NCI-H2171 (cell line): ENCODE data around the gene IGFBP3.

Experiments used
- DNase-seq: peaks from one replicate; lab custom pipeline; 2025; lab: John Stamatoyannopoulos, UW

Gene IGFBP3

GRCh38 chr7:45922810-45923209 lies 1.7 kb upstream of the IGFBP3 start:
- no peak for DNase-seq

- DNase-seq, result no peak
These were observed 837 bp upstream of the IGFBP3 start for GRCh38 chr7:45921699-45922519.

- no peak for DNase-seq
These were observed 268 bp upstream of the IGFBP3 start for GRCh38 chr7:45921381-45921698.

GRCh38 chr7:45919993-45920459 lies 1.0 kb downstream of the IGFBP3 start:
- DNase-seq, result no peak

- DNase-seq, result no peak
These were observed 1.8 kb downstream of the IGFBP3 start for GRCh38 chr7:45919231-45919784.

GRCh38 chr7:45918556-45918955 lies 2.5 kb downstream of the IGFBP3 start:
- DNase-seq, result no peak

GRCh38 chr7:45917658-45918057 lies 3.4 kb downstream of the IGFBP3 start:
- DNase-seq, result peak; percentile 32

- DNase-seq, result no peak
These were observed 4.0 kb downstream of the IGFBP3 start for GRCh38 chr7:45917064-45917463.

GRCh38 chr7:45915606-45916005 lies 5.5 kb downstream of the IGFBP3 start:
- no peak for DNase-seq

- DNase-seq, result no peak
These were observed 6.2 kb downstream of the IGFBP3 start for GRCh38 chr7:45914911-45915310.

GRCh38 chr7:45912972-45913371 lies 8.1 kb downstream of the IGFBP3 start:
- no peak for DNase-seq

- no peak for DNase-seq
These were observed 9.8 kb downstream of the IGFBP3 start for GRCh38 chr7:45911311-45911710.

GRCh38 chr7:45910855-45911254 lies 10.2 kb downstream of the IGFBP3 start:
- DNase-seq, result no peak

- no peak for DNase-seq
These were observed 11.5 kb downstream of the IGFBP3 start for GRCh38 chr7:45909561-45909960.

- DNase-seq, result no peak
These were observed 18.3 kb downstream of the IGFBP3 start for GRCh38 chr7:45902820-45903219.

- DNase-seq, result no peak
These were observed 19.5 kb downstream of the IGFBP3 start for GRCh38 chr7:45901566-45901965.

GRCh38 chr7:45898222-45898621 lies 22.9 kb downstream of the IGFBP3 start:
- DNase-seq, result no peak

- DNase-seq, result no peak
These were observed 23.9 kb downstream of the IGFBP3 start for GRCh38 chr7:45897042-45897690.

GRCh38 chr7:45894665-45895062 lies 26.4 kb downstream of the IGFBP3 start:
- no peak for DNase-seq

- DNase-seq, result no peak
These were observed 26.9 kb downstream of the IGFBP3 start for GRCh38 chr7:45893996-45894664.

GRCh38 chr7:45893374-45893995 lies 27.6 kb downstream of the IGFBP3 start:
- DNase-seq, result no peak

GRCh38 chr7:45892407-45893035 lies 28.6 kb downstream of the IGFBP3 start:
- DNase-seq, result no peak
